COR-L47 (cell line): Measurements from ENCODE around the gene AGPAT3.

Experiments
- DNase-seq: peaks from one replicate; lab custom pipeline; 2025; lab: John Stamatoyannopoulos, UW

AGPAT3 gene

DNA sequence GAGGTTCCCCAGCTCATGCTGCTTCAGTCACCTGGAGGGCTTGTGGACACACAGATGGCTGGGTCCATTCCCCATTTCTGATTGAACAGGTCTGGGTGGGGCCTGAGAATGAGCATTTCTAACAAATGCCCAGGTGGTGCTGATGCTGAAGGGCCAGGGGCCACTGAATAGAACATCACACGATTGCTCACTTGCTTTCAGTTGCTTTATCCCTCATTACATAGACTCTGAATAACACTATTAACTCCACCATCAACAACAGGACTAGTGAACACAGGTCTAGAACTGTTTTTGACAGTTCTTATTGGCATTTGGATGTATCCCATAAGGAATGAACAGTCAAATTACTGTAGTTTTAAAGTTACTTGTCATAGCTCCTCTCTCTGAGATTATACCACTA, 159.2 kb downstream of the AGPAT3 start:
- DNase-seq = no peak

DNA sequence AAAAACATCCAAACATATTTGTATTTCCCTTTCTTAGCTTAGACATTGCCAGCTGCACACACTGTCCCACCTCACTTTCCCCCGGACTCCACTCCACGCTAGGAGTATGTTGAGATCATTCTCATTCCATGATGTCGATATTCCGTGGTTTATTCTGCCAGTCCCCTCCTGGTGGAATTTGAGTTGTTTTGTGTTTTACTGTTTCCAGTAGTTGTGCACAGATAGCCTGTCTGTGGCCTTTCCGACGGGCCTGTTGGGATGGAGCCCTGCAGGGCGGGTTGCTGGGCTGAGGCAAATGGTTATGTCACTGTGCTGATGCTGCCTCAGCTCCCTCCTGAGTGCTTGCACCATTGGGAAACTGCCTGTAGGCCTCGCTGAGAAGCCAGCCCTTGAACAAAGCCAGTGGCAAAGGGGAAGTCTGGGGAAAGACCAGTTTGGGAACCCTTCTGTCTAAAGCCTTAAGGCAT, 159.9 kb downstream of the AGPAT3 start:
- DNase-seq = no peak

DNA sequence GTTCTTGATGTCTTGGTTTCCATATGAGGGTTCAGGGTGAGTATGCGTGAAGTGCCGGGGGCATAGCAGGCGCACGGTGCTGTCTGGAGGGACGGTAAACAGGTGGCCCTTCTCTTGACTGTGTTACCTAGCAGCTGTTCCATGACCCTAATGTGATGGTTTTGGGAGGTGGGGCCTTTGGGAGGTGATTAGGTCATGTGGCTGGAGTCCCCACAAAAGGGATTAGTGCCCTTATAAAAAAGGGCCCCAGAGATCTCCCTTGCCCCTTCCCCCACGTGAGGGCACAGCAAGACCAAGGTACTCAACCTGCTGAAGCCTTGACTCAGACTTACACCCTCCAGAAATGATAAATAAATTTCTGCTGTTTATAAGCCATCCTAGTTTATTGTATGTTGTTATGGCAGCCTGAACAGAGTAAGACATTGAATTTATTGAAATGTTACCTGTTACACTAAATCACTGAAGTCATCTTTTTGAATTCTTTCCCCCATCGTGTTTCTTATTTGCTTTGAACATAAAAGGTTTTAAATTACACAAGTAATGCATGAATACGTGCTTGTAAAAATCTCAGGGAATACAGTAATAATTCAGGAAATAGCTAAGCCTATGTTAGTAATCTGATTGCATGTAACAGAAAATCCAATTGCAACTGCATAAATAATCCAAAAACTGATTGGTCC, 162.7 kb downstream of the AGPAT3 start:
- no peak for DNase-seq

DNA sequence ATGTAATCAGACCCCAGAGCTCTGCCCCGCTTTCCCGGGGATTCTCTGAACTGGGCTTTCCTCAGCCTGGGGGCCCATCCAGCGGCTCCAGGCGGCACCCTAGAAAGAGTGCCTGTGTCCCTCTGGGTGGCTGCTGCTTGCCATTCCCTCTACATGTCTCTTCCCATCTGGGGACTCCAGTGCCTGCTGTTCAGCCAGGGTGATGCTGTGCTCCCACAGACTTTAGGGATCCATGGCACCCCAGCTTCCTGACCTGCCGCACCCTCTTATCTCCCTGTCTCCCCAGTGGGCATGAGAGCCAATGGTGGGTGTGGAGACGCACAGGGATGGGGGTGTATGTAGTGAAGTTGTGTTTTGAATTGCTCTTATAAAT, 163.2 kb downstream of the AGPAT3 start:
- DNase-seq = no peak

DNA sequence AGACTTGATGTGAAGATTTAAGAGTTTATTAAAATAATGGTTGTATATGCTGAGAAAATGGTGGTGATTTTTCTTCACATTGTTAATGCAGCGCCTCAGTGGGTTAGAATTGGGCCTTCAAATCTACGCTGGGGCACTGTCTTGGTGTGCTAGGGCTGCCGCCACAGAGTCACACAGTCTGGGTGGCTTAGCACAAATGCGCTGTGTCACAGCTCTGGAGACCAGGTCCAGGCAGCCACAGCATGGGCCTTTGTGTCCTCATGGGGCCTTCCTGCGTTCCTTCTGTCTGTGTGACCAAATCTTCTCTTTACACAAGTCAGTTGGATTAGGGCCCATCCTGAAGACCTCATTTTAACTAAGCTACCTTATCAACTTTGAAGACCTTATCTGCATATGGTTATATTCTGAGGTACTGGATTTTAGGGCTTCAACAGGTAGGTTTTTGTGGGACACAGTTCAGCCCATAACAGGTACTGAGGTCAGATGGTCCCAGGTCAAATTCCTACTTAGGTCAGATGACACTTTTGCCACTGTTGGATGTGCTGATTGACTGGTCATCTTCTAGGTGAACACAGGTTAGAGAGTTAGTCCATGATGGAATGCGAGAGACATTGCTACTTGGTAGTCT, 164.6 kb downstream of the AGPAT3 start:
- DNase-seq = no peak

DNA sequence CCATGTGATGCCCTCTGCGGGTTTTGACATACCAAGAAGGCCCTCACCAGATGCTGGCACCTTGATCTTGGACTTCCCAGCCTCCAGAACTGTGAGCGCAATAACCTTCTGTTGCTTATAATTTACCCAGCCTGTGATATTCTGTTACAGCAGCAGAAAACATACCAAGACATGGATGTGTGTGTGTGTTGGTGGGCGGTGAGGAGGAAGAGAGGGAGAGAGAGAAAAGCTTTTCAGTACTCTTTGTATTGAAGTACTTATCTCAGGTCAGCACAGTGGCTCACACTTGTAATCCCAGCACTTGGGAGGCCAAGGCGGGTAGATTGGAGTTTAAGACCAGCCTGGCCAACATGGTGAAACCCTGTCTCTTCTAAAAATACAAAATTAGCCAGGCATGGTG, 170.2 kb downstream of the AGPAT3 start:
- no peak for DNase-seq
